ENCODE data around the gene MDFIC.

The MDFIC gene

GRCh38 chr7:114956702-114957101, 34.8 kb downstream of the MDFIC start:
- TF ChIP-seq, protein P1, sequence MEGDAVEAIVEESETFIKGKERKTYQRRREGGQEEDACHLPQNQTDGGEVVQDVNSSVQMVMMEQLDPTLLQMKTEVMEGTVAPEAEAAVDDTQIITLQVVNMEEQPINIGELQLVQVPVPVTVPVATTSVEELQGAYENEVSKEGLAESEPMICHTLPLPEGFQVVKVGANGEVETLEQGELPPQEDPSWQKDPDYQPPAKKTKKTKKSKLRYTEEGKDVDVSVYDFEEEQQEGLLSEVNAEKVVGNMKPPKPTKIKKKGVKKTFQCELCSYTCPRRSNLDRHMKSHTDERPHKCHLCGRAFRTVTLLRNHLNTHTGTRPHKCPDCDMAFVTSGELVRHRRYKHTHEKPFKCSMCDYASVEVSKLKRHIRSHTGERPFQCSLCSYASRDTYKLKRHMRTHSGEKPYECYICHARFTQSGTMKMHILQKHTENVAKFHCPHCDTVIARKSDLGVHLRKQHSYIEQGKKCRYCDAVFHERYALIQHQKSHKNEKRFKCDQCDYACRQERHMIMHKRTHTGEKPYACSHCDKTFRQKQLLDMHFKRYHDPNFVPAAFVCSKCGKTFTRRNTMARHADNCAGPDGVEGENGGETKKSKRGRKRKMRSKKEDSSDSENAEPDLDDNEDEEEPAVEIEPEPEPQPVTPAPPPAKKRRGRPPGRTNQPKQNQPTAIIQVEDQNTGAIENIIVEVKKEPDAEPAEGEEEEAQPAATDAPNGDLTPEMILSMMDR (IDR thresholded peaks at IDR 0.05) = no peak

- TF ChIP-seq, protein P1 (IDR thresholded peaks at IDR 0.05) = no peak
Measured at GRCh38 chr7:114957444-114957843, 35.5 kb downstream of the MDFIC start.

GRCh38 chr7:114959931-114960330, 38.0 kb downstream of the MDFIC start:
- TF ChIP-seq, protein P1 (IDR thresholded peaks at IDR 0.05) = no peak

DNA sequence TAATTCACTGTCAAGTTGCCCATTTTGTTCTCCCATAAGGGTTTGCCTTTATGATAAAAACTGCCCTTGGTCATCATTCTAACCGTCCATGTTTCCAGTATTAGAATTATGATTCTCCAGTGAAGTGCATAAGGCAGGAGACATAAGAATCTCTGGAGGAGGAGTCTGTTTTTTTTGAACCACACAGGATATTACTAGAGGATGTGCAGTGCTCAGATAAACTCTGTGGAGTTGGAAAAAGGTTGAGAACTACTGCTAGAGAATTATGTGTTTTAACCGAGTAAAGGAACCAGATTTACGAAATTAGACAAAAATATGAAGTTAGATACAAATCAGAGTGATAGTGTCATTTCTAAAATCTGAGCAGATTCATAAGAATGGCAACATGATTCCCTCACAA, 40.5 kb downstream of the MDFIC start:
- TF ChIP-seq, protein P1 (IDR thresholded peaks at IDR 0.05) = no peak

GRCh38 chr7:114966156-114966555, 44.3 kb downstream of the MDFIC start:
- TF ChIP-seq, protein P1 (IDR thresholded peaks at IDR 0.05) = no peak

DNA sequence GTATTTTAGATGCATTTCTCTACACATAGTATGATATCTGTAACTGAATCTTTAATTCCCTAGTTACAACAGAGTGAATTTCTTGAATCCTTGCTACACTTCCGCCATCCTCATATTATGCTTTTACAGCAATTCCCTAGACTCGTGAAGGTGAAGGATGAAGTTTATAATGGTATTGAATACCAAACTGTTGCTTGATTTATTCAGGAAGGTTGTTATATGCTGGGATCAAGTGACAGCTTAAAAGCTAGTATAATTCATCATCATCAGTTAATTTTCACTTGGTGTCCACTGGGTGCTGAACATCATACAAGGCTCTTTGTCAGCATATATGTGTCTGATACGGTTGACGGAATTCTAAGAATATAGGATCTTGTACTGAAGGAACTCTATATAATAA, 47.2 kb downstream of the MDFIC start:
- TF ChIP-seq, protein P1 (IDR thresholded peaks at IDR 0.05) = no peak

- TF ChIP-seq, protein P1 (IDR thresholded peaks at IDR 0.05) = no peak
Measured at GRCh38 chr7:114970308-114970707, 48.4 kb downstream of the MDFIC start.

DNA sequence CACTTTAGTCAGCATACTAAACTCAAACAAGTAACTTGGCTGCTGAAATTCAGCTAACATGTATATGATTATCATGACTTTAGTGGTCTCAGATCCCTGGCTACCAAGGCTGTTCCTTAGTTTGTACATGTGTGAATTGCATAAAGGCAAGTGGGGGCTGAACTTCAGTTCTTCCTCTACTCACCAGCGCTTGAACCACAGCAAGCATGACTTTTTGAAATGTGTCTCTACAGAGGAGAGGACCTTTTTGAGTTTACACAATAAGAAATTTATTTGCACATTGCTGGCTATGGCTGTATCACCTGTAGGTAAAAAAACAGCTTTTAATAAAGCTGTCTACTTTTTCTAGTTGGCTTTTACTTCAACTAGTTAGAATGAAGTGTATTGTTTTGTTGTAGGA, 48.8 kb downstream of the MDFIC start:
- TF ChIP-seq, protein P1 (IDR thresholded peaks at IDR 0.05) = no peak
